K562 (cell line): ENCODE measurements around the gene PRKCB. TPM values are rescaled to one million over a fixed set of nuclear protein-coding genes. Genes with fewer than 3 reads are reported as not detected.
A peak's percentile ranks its signal among the peaks of the same experiment; 100 is the strongest.

Experiments
- ARID1B ChIP-seq: fragments of 450-650 bp; IDR thresholded peaks from 2 replicates; pipeline ENCODE4 v1.6.1; 2016; ENCODE audit warnings: antibody characterized with exemption, mild to moderate bottlenecking, inconsistent platforms
- CAMTA2 ChIP-seq: fragments of 250-450 bp; sonication (Bioruptor Pico); conservative IDR thresholded peaks from 2 replicates; pipeline ENCODE4 v1.5.1; 2022
- CEBPB ChIP-seq: fragments of 450-650 bp; IDR thresholded peaks from 2 replicates; pipeline ENCODE4 v1.6.1; 2016; ENCODE audit warnings: missing genetic modification characterization, missing compliant biosample characterization
- CTCF ChIP-seq, 3 experiments: IDR thresholded peaks in 2 of 3; conservative IDR thresholded peaks in 1 of 3; 2 replicates each; pipeline ENCODE4 v1.5.1; 2011 to 2012; ENCODE audit warnings: low read length in 3 of 3, mild to moderate bottlenecking in 3 of 3, control low read depth in 2 of 3, improper control_type of control experiment in 1 of 3, inconsistent platforms in 1 of 3, low read depth in 1 of 3, mixed read lengths in 1 of 3, moderate library complexity in 1 of 3; ENCODE audit not compliant: insufficient read depth in 2 of 3
- E2F6 ChIP-seq, 2 experiments: IDR thresholded peaks; 2 replicates each; pipeline ENCODE4 v1.6.1; 2011; ENCODE audit warnings: borderline replicate concordance in 1 of 2, control low read depth in 1 of 2, low read depth in 1 of 2, low read length in 1 of 2, mild to moderate bottlenecking in 1 of 2, mixed read lengths in 1 of 2, moderate library complexity in 1 of 2; ENCODE audit not compliant: insufficient read depth in 1 of 2, insufficient read length in 1 of 2, poor library complexity in 1 of 2, severe bottlenecking in 1 of 2; ENCODE audit errors: extremely low read depth in 1 of 2
- ETV1 ChIP-seq: fragments of 450-650 bp; conservative IDR thresholded peaks from 2 replicates; pipeline ENCODE4 v1.6.1; 2016; ENCODE audit warnings: missing genetic modification characterization, control low read depth, low read depth, missing compliant biosample characterization
- HMGXB4 ChIP-seq: sonication (generic); formaldehyde crosslinking; IDR thresholded peaks from 2 replicates; pipeline ENCODE4 v1.8.1; 2023; ENCODE audit warnings: mild to moderate bottlenecking, missing genetic modification reagents
- ID3 ChIP-seq, 2 experiments: fragments of 250-450 bp in 1 of 2; fragments of 450-650 bp in 1 of 2; sonication (Bioruptor Pico) in 1 of 2; IDR thresholded peaks; 2 replicates each; pipeline versions ENCODE4 v1.6.1 to v1.8.0; 2016 to 2021; ENCODE audit warnings: mild to moderate bottlenecking in 2 of 2, moderate library complexity in 2 of 2, missing compliant biosample characterization in 1 of 2, missing genetic modification characterization in 1 of 2
- IRF9 ChIP-seq: fragments of 450-650 bp; IDR thresholded peaks from 2 replicates; pipeline ENCODE4 v1.6.1; 2016; ENCODE audit warnings: missing biosample characterization, missing genetic modification characterization
- KDM4B ChIP-seq, 2 experiments: fragments of 450-650 bp in 1 of 2; sonication (generic) in 1 of 2; IDR thresholded peaks; 2 replicates each; pipeline ENCODE4 v1.6.1; 2016 to 2017; ENCODE audit warnings: borderline replicate concordance in 2 of 2, antibody characterized with exemption in 1 of 2, low read depth in 1 of 2, mild to moderate bottlenecking in 1 of 2
- LARP7 ChIP-seq: fragments of 450-650 bp; IDR thresholded peaks from 2 replicates; pipeline ENCODE4 v1.6.1; 2016
- POU5F1 ChIP-seq: fragments of 150-350 bp; IDR thresholded peaks from 2 replicates; pipeline ENCODE4 v1.6.1; 2014; ENCODE audit warnings: borderline replicate concordance, low read length, low read depth, mild to moderate bottlenecking; ENCODE audit not compliant: partially characterized antibody
- RAD21 ChIP-seq, 2 experiments: fragments of 250-450 bp in 1 of 2; fragments of 450-650 bp in 1 of 2; sonication (Bioruptor Pico) in 1 of 2; formaldehyde crosslinking in 1 of 2; IDR thresholded peaks in 1 of 2; conservative IDR thresholded peaks in 1 of 2; 2 replicates each; pipeline versions ENCODE4 v1.4.0 to v1.8.0; 2020 to 2022; ENCODE audit warnings: mild to moderate bottlenecking in 2 of 2, moderate library complexity in 1 of 2
- SMAD4 ChIP-seq: fragments of 250-450 bp; sonication (Bioruptor Pico); conservative IDR thresholded peaks from 2 replicates; pipeline ENCODE4 v1.8.0; 2021; ENCODE audit warnings: inconsistent platforms, mild to moderate bottlenecking, moderate library complexity
- ZBTB7A ChIP-seq: IDR thresholded peaks from 2 replicates; pipeline ENCODE4 v1.6.1; 2011; ENCODE audit warnings: low read depth, mild to moderate bottlenecking, low read length, moderate library complexity, borderline replicate concordance; ENCODE audit not compliant: control insufficient read depth
- ZNF197 ChIP-seq: fragments of 200-800 bp; sonication (Bioruptor generic); IDR thresholded peaks from 2 replicates; pipeline ENCODE4 v1.6.1; 2016; ENCODE audit warnings: low read depth, missing genetic modification characterization, missing compliant biosample characterization
- ZNF395 ChIP-seq: fragments of 200-800 bp; sonication (Bioruptor generic); IDR thresholded peaks from 2 replicates; pipeline ENCODE4 v1.6.1; 2017; ENCODE audit warnings: missing genetic modification characterization, missing compliant biosample characterization
- polyA plus RNA-seq, 8 experiments: library from polyadenylated mRNA; depleted of rRNA in 4 of 8; stranded (reverse) in 5 of 8; unstranded in 3 of 8; fragments of >200 nt; fragmentation: Nextera tagmentation in 2 of 8; fragmentation: Illumina TruSeq in 1 of 8; extraction: Ambion mirVana in 2 of 8; extraction: Trizol in 1 of 8; gene quantifications; 2 replicates each; pipeline versions ENCODE4 v1.2.1 to v1.2.3, GENCODE V29; 2011 to 2014; ENCODE audit warnings: inconsistent platforms in 1 of 8, missing spikeins in 1 of 8
- total RNA-seq, 7 experiments: library from RNA; depleted of rRNA in 6 of 7; stranded (reverse); fragments of >200 nt in 6 of 7; fragmentation: Illumina TruSeq in 2 of 7; extraction: Trizol in 2 of 7; gene quantifications; 2 replicates each; pipeline versions ENCODE4 v1.2.1 to v1.2.3, GENCODE V29; 2011 to 2021; ENCODE audit warnings: low replicate concordance in 1 of 7

Gene PRKCB
- total and polyA plus RNA-seq, 9 of the 15 experiments (the other 6 are each of a cell fraction or from before 2014, with no cell fraction given): 49.9 to 276 (median 148) TPM

- TF ChIP-seq ZBTB7A (no peak), CTCF (IDR thresholded peaks at IDR 0.05 in 2 of 3, conservative IDR thresholded peaks at IDR 0.05 in 1 of 3; ENCODE audit: insufficient read depth in 2 of 3, low read depth in 1 of 3, low read length in 3 of 3) (peak; percentile 52 to 63 (median 58)), E2F6 (IDR thresholded peaks at IDR 0.05; ENCODE audit: borderline replicate concordance in 1 of 2, extremely low read depth in 1 of 2, insufficient read depth in 1 of 2, insufficient read length in 1 of 2, low read depth in 1 of 2, low read length in 1 of 2, poor library complexity in 1 of 2, severe bottlenecking in 1 of 2) (no peak), ZNF395 (CRISPR knock-in tag) (no peak), POU5F1 (no peak), SMAD4 (CRISPR knock-in tag) (no peak), IRF9 (tag) (no peak), RAD21 (CRISPR knock-in tag; conservative IDR thresholded peaks at IDR 0.05 in 1 of 2, IDR thresholded peaks at IDR 0.05 in 1 of 2) (peak; percentile 62 to 75), CAMTA2 (CRISPR knock-in tag) (no peak), KDM4B (IDR thresholded peaks at IDR 0.05; ENCODE audit: borderline replicate concordance in 2 of 2, low read depth in 1 of 2) (no peak), ID3 (CRISPR knock-in tag; IDR thresholded peaks at IDR 0.05) (no peak), ID3 (tag; IDR thresholded peaks at IDR 0.05) (no peak), HMGXB4 (CRISPR knock-in tag) (no peak), LARP7 (no peak), CEBPB (tag) (no peak), ARID1B (no peak), ETV1 (tag) (no peak), ZNF197 (no peak)
Observed at GRCh38 chr16:24036614-24037013, 200.8 kb downstream of the PRKCB start (continued).
